H1 (cell line): Measurements from ENCODE around the gene OSBPL6.

Source experiments
- EZH2 ChIP-seq: fragments of 200-600 bp; sonication (generic); IDR thresholded peaks from 2 replicates; pipeline ENCODE4 v1.7.1; 2012; ENCODE audit warnings: low read depth, mild to moderate bottlenecking, moderate library complexity, low read length, inconsistent platforms; ENCODE audit not compliant: severe bottlenecking
- KDM4A ChIP-seq: IDR thresholded peaks from one replicate; pipeline ENCODE4 v1.7.1; 2012; ENCODE audit warnings: low read depth, mild to moderate bottlenecking, moderate library complexity, low read length, inconsistent platforms; ENCODE audit not compliant: severe bottlenecking
- POLR2A ChIP-seq, 2 experiments: IDR thresholded peaks; 1 replicate in 1 of 2; 2 replicates in 1 of 2; pipeline ENCODE4 v1.6.1; 2011; ENCODE audit warnings: low read depth in 2 of 2, low read length in 2 of 2, mild to moderate bottlenecking in 2 of 2; ENCODE audit errors: control extremely low read depth in 1 of 2
- POLR2AphosphoS5 ChIP-seq: IDR thresholded peaks from 2 replicates; pipeline ENCODE4 v1.6.1; 2011; ENCODE audit warnings: low read depth, low read length

DNA sequence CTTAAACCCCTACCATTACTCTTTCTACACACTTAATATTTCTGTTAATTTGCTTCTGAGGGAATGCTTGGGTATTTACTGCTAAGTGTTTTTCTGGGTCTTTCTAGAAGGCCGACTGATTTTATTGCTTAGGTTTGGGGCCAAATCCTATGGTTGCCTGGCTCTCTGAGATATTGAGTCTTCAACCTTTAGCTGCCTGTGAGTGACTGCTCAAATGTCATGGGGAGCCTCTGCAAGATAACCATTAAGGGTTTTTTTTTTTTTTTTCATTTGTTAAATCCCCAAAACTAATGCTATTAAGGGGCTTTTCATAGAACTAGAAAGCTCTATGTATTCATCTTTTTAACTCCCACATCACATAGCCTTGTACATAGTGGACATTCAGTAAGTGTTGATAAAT is 5.0 kb downstream of the OSBPL6 start:
- TF ChIP-seq EZH2 = no peak
- no peak for TF ChIP-seq POLR2A (IDR thresholded peaks at IDR 0.05; ENCODE audit: control extremely low read depth in 1 of 2, low read depth in 2 of 2, low read length in 2 of 2)
- TF ChIP-seq POLR2AphosphoS5 = no peak
- no peak for TF ChIP-seq KDM4A
